HG03342 (cell line): ENCODE data around the gene FANCC.

ENCODE experiments used
- ATAC-seq: cut with Tn5 transposase; IDR thresholded peaks from one replicate; pipeline ENCODE4 v1.9.1; 2021; ENCODE audit warnings: mild to moderate bottlenecking, moderate library complexity; ENCODE audit not compliant: unreplicated experiment

Gene FANCC

GRCh38 chr9:95076696-95077052 lies 240.8 kb downstream of the FANCC start:
- ATAC-seq, result no peak

DNA sequence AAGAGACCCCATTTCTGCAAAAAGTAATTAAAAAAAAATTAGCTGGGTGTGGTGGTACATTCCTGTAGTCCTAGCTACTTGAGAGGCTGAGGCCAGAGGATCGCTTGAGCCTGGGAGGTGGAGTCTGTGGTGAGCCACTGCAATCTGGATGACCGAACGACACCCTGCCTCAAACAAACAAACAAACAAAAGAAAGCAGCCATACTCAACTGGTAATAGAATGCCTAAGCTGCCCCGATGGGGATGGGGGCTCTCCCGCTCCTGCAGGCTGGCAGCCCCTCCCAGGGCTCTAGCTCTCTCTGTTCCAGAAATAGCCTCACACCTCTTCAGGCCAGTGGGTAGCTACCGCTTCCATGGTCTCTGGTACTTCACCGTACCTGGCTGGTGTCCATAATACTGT lies 241.8 kb downstream of the FANCC start:
- ATAC-seq, result no peak

DNA sequence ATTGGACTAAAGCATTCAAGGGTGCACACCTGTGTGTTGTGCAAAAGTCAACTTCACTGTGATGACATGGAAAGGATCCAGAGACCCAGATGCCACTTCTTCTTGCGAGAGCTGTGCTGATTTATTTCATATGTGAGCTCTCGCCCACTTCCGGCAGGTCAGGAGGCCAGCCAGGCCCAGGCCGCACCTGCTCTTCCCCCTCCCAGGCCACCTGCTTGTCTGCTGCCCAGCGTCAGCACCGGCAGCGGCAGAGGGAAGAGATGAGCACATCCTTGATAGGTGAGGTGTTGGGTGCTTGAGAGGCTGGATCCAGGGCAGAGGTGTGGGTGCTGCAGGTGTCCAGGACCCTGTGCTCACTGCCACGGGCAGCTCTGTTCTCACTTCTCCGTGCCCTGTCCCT lies 242.9 kb downstream of the FANCC start:
- ATAC-seq, result no peak

DNA sequence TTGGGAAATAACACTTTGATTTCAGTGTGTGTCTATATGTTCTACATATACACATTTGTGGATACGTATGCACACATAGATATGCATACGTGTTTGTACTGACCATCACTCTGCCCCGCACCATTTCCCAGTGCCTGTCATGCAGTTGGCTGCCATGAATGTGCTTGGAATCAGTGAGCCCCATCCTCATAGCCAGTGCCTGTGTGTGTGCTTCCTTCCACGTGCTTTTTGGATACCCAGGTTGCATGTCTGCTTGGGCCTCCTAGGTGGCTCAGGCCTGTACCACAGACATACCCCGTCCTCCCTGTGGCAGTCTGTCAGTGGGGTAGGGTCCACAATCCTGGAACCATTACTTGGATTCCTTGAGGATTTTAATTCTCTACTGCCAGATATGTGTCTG lies 243.6 kb downstream of the FANCC start:
- ATAC-seq, result no peak

- no peak for ATAC-seq
Observed at GRCh38 chr9:95073042-95073607, 244.4 kb downstream of the FANCC start.

GRCh38 chr9:95071925-95072324 lies 245.6 kb downstream of the FANCC start:
- no peak for ATAC-seq

DNA sequence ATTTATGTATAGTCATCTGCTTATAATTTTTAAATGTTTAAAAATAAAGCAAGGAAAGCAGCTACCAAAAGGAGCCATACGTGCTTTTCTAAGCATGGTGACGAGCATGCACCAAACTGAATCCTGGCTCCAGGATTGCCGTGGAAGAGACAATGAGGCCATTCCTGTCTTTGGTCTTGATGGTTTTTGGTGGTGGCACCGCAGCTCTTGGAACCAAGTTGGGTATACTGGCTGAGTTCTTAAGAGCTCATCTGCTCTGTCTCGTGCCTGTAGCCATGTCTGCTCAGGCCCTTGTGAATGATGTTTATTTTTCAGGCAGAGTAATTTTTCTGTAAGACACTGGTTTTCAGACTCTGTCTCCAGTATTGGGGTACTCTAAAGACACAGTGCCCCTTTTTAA lies 246.1 kb downstream of the FANCC start:
- no peak for ATAC-seq

- ATAC-seq, result no peak
Observed at GRCh38 chr9:95070549-95071021, 246.9 kb downstream of the FANCC start.

DNA sequence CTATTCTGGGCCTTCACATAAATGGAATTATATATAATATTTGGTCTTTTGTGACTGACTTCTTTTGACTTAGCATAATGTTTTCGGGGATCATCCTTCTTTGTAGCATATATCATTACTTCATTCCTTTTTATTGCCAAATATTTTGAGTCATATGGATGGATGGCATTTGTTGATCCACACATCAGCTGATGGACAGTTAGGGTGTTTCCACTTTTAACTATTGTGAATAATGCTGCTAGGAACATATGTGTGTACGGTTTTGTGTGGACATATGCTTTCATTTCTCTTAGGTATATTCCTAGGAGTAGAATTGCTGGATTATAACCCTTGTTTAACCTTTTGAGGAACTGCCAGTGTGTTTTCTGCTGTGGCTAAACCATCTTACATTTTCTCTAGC lies 249.6 kb downstream of the FANCC start:
- ATAC-seq, result no peak

- ATAC-seq, result no peak
Observed at GRCh38 chr9:95067057-95067456, 250.5 kb downstream of the FANCC start.

DNA sequence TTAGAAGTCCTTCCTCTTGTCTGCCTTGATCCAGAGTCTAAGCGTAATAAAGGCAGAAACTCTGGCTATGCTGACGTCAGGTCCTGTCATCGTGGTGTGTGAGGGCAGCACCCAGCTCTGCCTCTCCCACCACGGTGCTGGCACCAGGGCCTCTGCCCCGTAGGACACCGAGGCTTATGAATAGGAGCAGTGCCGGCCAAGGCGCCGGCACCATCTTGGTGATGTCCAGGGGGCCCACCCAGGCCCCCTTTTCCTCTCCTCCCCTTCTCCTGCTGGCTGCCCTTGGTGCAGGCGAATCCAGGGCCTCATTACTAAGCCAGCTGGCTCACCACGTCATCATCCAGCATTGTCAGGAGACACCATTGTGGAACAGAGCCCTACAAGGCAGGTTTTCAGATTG lies 252.3 kb downstream of the FANCC start:
- no peak for ATAC-seq

DNA sequence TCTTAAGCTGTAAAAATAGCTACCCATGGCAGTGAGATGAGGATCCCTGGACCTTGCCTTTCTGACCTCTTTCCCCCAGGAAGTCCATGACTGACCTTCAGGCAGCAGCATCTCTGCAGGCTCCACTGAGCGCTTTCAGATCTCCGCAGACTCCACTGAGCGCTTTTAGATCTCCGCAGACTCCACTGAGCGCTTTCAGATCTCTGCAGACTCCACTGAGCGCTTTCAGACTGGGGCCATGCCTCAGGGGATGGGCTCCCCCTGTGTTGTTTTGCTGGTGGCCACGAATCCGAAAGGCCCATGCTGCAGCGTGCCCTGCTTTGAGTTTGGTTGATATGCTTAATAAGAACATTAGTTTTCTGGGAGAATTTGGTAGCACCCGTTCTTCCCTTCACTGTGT lies 254.2 kb downstream of the FANCC start:
- ATAC-seq, result no peak

- ATAC-seq, result no peak
Observed at GRCh38 chr9:95062596-95063065, 254.9 kb downstream of the FANCC start.

GRCh38 chr9:95061916-95062595 lies 255.5 kb downstream of the FANCC start:
- no peak for ATAC-seq

DNA sequence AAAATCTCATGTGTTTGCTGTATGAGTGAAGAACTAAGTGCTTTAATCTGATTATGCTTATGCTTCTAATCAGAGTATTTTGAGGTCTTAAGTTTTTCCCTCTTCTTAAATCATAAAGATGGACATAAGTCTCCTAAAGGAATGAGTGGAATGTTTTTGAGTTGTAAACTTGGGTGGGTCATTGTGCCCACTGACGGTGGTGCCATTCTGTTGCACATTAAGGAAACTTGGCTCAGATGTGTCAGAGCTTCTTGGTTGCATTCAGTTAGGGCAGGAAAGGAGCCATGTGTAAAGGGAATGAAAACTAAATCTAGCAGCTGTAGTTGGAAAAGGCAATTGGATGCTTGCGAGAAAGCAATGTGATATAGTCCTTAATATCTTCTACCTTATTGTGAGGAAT lies 256.6 kb downstream of the FANCC start:
- no peak for ATAC-seq

DNA sequence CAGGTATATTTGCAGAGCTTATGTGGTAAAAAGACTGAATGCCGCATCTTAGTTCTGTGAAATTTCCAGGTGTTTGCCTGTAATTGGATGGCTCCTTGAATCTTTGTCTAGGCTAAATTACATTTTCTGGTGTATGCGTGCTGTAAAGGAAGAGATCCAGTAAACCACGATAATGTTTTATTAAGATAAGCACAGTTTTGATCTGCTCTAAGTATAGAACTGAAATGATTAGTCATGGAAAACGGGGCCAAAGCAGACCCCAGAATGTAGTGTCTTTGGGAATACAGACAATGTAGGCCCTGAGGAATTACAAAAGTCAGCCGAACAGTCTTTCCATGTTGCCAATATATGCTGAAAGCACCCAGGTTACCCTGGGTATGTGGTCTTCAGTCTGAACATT lies 257.3 kb downstream of the FANCC start:
- ATAC-seq, result no peak

DNA sequence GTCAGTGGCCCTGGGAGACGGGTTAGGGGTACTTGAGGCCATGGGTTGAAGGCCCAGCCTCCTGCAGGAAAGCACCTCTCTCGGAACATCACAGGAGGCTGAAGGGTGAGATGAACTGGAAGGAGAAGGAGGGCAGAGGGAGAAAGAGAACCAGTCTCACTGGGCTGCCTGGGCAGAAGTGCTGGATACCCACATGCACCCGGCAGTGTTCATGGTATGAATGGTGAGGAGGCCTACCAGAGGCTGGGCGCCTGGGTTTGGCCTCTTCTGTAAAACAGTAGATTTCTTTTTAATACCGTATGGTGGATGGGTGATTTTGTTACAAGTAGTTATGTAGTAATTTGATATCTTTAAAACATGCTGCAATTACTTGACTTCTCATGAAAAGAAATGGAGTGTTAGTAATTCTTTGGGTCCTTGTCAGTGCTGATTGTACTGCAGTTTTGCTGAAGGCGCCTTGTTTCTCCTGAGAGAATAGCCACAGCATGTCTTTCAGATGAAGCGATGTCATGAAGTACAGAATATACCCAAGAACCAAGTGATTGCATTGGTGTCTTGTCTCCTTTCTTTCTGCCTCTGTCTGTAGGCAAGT lies 258.6 kb downstream of the FANCC start:
- no peak for ATAC-seq

DNA sequence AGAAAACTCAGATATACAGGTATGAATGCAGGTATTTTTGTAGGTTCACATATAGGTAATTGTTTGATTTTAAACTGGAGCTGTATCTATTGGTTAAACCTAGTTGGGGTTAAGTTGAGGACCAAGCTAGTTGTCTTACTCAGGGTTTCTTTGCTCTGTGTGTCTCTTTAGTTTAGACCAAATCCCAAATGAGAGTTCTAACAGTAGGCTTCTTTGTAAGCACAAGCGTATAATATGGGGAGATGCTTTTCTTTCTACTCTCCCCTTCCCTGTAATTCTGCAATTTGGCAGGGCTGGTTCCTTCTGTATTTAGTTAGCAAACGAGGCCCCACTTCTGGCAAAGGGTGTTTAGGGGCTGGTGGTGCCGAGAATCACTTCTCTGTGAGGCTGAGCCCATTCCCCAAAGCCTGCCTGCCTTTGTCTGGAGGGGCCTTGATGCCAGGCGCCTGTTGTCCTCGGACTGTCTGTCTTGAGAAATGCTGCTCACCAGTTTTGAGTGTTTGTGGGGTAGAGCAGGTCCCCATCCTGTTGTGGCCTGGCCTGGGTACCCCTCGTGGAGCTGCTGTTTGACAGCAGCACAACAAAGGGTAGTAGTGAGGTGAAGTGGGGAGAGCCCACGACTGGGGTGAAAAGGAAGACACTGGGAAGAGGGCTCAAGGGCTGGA lies 259.3 kb downstream of the FANCC start:
- ATAC-seq, result no peak

GRCh38 chr9:95057101-95057500 lies 260.4 kb downstream of the FANCC start:
- no peak for ATAC-seq

- ATAC-seq, result no peak
Observed at GRCh38 chr9:95055851-95056551, 261.5 kb downstream of the FANCC start.

- ATAC-seq, result no peak
Observed at GRCh38 chr9:95055334-95055850, 262.1 kb downstream of the FANCC start.
